ENCODE data around the gene DAPK3.
"Not testable (repeated sequence)": the region's sequence is repeated elsewhere in the genome, so short reads cannot be mapped to it uniquely, and the experiment has no call there.

The DAPK3 gene

GRCh38 chr19:3970808-3971598 lies at the start of gene DAPK3:
Gene DAPK3, minus strand, starts transcription at chr19:3971099. Its CDS starts 1,364 bp downstream, at chr19:3969735.
- peak; percentile 98 for DNase-seq

- DNase-seq = no peak
These were observed 48.7 kb upstream of the DAPK3 start for GRCh38 chr19:4019578-4019977.

GRCh38 chr19:4018775-4019504 lies 48.0 kb upstream of the DAPK3 start:
- no peak for DNase-seq

GRCh38 chr19:4018140-4018613 lies 47.3 kb upstream of the DAPK3 start:
- DNase-seq = no peak

- DNase-seq = no peak
These were observed 46.2 kb upstream of the DAPK3 start for GRCh38 chr19:4016903-4017638.

- no peak for DNase-seq
These were observed 45.6 kb upstream of the DAPK3 start for GRCh38 chr19:4016486-4016885.

- DNase-seq = no peak
These were observed 45.0 kb upstream of the DAPK3 start for GRCh38 chr19:4015705-4016402.

- DNase-seq = no peak
These were observed 43.9 kb upstream of the DAPK3 start for GRCh38 chr19:4014541-4015491.

GRCh38 chr19:4013886-4014540 lies 43.1 kb upstream of the DAPK3 start:
- DNase-seq = no peak

- no peak for DNase-seq
These were observed 42.2 kb upstream of the DAPK3 start for GRCh38 chr19:4012975-4013634.

GRCh38 chr19:4012092-4012974 lies 41.4 kb upstream of the DAPK3 start:
- DNase-seq = no peak

GRCh38 chr19:4011430-4011829 lies 40.5 kb upstream of the DAPK3 start:
- DNase-seq = not testable (repeated sequence)

GRCh38 chr19:4010808-4011110 lies 39.9 kb upstream of the DAPK3 start:
- no peak for DNase-seq

- no peak for DNase-seq
These were observed 39.3 kb upstream of the DAPK3 start for GRCh38 chr19:4009990-4010807.

- DNase-seq = no peak
These were observed 37.1 kb upstream of the DAPK3 start for GRCh38 chr19:4007836-4008539.

GRCh38 chr19:4007021-4007835 lies 36.3 kb upstream of the DAPK3 start, which contains the start of gene PIAS4:
Gene PIAS4, plus strand, starts transcription at chr19:4007736. Its CDS starts 25 bp downstream, at chr19:4007761.
- DNase-seq = peak; percentile 95

GRCh38 chr19:4005436-4005835 lies 34.5 kb upstream of the DAPK3 start:
- not testable (repeated sequence) for DNase-seq

All from MV-4-11 (cell line).